BLaER1 (cell line): ENCODE results near the gene ADAD1.
"Not testable (repeated sequence)": the region's sequence is repeated elsewhere in the genome, so short reads cannot be mapped to it uniquely, and the experiment has no call there.

ENCODE experiments used
- H3K27ac ChIP-seq: shearing (Covaris generic); formaldehyde crosslinking; 2 replicates; pipeline ENCODE4 v1.8.1; 2022
- H3K27me3 ChIP-seq: shearing (Covaris generic); formaldehyde crosslinking; 2 replicates; pipeline ENCODE4 v1.8.1; 2022
- H3K36me3 ChIP-seq: shearing (Covaris generic); formaldehyde crosslinking; 2 replicates; pipeline ENCODE4 v1.8.1; 2022
- H3K4me1 ChIP-seq: shearing (Covaris generic); formaldehyde crosslinking; 2 replicates; pipeline ENCODE4 v1.8.1; 2022
- H3K4me2 ChIP-seq: shearing (Covaris generic); formaldehyde crosslinking; 2 replicates; pipeline ENCODE4 v1.8.1; 2022
- H3K4me3 ChIP-seq: shearing (Covaris generic); formaldehyde crosslinking; 2 replicates; pipeline ENCODE4 v1.8.1; 2022
- H3K9ac ChIP-seq: shearing (Covaris generic); formaldehyde crosslinking; 2 replicates; pipeline ENCODE4 v1.8.1; 2022
- H3K9me3 ChIP-seq: shearing (Covaris generic); formaldehyde crosslinking; 2 replicates; pipeline ENCODE4 v1.8.1; 2022
- H4K20me1 ChIP-seq: shearing (Covaris generic); formaldehyde crosslinking; 2 replicates; pipeline ENCODE4 v1.8.1; 2022
- Cebpa-rat ChIP-seq: shearing (Covaris generic); IDR thresholded peaks from 2 replicates; pipeline ENCODE4 v1.8.1; 2022

The ADAD1 gene

GRCh38 chr4:122378711-122379110 is at the start of gene ADAD1:
Gene ADAD1, plus strand, starts transcription at chr4:122379011. Its CDS starts 1,059 bp downstream, at chr4:122380070.
- Histone ChIP-seq H3K4me2 (no peak within 1 kb of the TSS), H3K9me3 (peaks cover 6% of the 10 kb centered on the region; the same call in 1 of the 2 replicates), H4K20me1 (no peaks in the 10 kb centered on the region), H3K9ac (no peak within 1 kb of the TSS), H3K4me1 (no peaks in the 10 kb centered on the region), H3K4me3 (no peak within 1 kb of the TSS), H3K27me3 (no peaks in the 10 kb centered on the region), H3K36me3 (no peaks in the 10 kb centered on the region), H3K27ac (no peak within 1 kb of the TSS)
- TF ChIP-seq Cebpa-rat: no peak

GRCh38 chr4:122329876-122330565 is 48.8 kb upstream of the ADAD1 start:
- Histone ChIP-seq H3K4me1 (no peaks in the 10 kb centered on the region), H3K4me2 (no peak overlapping the region), H3K36me3 (peaks cover 27% of the 10 kb centered on the region), H3K9ac (no peak overlapping the region), H3K4me3 (no peak overlapping the region), H3K27ac (no peak overlapping the region), H3K27me3 (no peaks in the 10 kb centered on the region), H4K20me1 (no peaks in the 10 kb centered on the region), H3K9me3 (no peaks in the 10 kb centered on the region)
- TF ChIP-seq Cebpa-rat: no peak

DNA sequence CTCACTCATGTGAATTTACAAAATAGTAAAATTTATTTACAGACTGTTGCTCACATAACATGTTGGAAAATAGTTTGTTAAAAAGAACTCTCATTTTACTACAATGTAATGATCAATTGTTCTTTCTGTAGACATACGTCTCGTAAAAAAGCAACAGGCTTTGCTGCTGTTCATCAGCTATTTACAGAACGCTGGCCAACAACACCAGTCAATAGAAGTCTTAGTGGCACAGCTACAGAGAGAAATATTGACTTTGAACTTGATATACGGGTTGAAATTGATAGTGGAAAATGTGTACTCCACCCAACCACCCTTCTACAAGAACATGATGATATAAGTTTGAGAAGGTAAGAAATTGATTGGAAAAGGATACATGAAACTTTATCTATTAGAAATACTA is 47.6 kb upstream of the ADAD1 start:
- H3K9me3 ChIP-seq: no peaks in the 10 kb centered on the region
- no peak overlapping the region for H3K27ac ChIP-seq
- no peaks in the 10 kb centered on the region for H4K20me1 ChIP-seq
- H3K9ac ChIP-seq: no peak overlapping the region
- peaks cover 39% of the 10 kb centered on the region for H3K36me3 ChIP-seq
- H3K4me3 ChIP-seq: no peak overlapping the region
- H3K27me3 ChIP-seq: no peaks in the 10 kb centered on the region
- H3K4me2 ChIP-seq: no peak overlapping the region
- H3K4me1 ChIP-seq: no peaks in the 10 kb centered on the region
- no peak for TF ChIP-seq Cebpa-rat

DNA sequence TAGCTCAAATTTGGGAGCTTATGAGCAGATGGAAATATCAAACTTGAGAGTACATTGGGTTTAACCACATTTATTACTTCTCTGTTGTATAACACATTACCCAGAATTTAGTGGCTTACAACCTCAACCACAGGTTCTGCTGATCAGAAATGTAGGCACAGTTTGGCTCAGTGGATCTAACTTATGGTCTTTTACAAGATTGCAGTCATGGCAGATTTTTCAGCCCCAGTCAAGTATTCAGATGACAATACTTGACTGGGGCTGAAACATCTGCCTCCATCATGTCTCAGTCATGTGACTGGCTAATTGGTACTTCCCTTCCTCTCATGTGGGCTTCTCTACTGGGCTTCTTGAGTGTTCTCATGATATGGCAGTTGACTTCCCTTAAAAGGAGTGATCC is 44.0 kb upstream of the ADAD1 start:
- no peak overlapping the region for H3K9ac ChIP-seq
- no peak overlapping the region for H3K4me2 ChIP-seq
- H4K20me1 ChIP-seq: no peaks in the 10 kb centered on the region
- H3K27ac ChIP-seq: no peak overlapping the region
- H3K9me3 ChIP-seq: no peaks in the 10 kb centered on the region
- no peaks in the 10 kb centered on the region for H3K4me1 ChIP-seq
- no peaks in the 10 kb centered on the region for H3K27me3 ChIP-seq
- H3K4me3 ChIP-seq: no peak overlapping the region
- TF ChIP-seq Cebpa-rat: no peak
- peaks cover 37% of the 10 kb centered on the region for H3K36me3 ChIP-seq

GRCh38 chr4:122341886-122342285 is 36.9 kb upstream of the ADAD1 start:
- no peaks in the 10 kb centered on the region for H3K9me3 ChIP-seq
- no peak overlapping the region for H3K4me3 ChIP-seq
- no peaks in the 10 kb centered on the region for H3K27me3 ChIP-seq
- H3K4me2 ChIP-seq: no peak overlapping the region
- H4K20me1 ChIP-seq: no peaks in the 10 kb centered on the region
- H3K4me1 ChIP-seq: no peaks in the 10 kb centered on the region
- no peak overlapping the region for H3K9ac ChIP-seq
- no peak for TF ChIP-seq Cebpa-rat
- H3K36me3 ChIP-seq: peaks cover 13% of the 10 kb centered on the region; the same call in 1 of the 2 replicates
- no peak overlapping the region for H3K27ac ChIP-seq

GRCh38 chr4:122346036-122346435 is 32.8 kb upstream of the ADAD1 start:
- Histone ChIP-seq H3K4me1 (no peaks in the 10 kb centered on the region), H3K9me3 (no peaks in the 10 kb centered on the region), H3K4me3 (no peak overlapping the region), H3K4me2 (no peak overlapping the region), H3K9ac (no peak overlapping the region), H3K27me3 (no peaks in the 10 kb centered on the region), H3K36me3 (peaks cover 42% of the 10 kb centered on the region), H4K20me1 (no peaks in the 10 kb centered on the region), H3K27ac (no peak overlapping the region)
- TF ChIP-seq Cebpa-rat: no peak

DNA sequence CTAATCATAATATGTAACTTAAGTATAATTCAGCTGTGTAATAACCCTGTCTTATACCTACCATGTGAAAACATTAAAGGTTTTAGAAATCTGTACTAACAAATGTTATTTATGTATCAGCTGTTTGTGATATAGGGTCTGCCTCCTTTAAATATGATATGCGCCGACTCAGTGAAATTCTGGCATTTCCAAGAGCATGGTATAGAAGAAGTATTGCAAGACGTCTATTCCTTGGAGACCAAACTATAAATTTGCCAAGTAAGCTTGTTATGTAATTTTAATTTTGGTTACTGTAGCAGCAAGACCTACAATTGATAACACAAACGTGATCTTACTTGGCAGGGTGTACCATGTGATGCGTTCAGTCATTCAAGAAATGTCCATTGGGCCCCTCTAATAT is 32.3 kb upstream of the ADAD1 start:
- no peaks in the 10 kb centered on the region for H3K4me1 ChIP-seq

DNA sequence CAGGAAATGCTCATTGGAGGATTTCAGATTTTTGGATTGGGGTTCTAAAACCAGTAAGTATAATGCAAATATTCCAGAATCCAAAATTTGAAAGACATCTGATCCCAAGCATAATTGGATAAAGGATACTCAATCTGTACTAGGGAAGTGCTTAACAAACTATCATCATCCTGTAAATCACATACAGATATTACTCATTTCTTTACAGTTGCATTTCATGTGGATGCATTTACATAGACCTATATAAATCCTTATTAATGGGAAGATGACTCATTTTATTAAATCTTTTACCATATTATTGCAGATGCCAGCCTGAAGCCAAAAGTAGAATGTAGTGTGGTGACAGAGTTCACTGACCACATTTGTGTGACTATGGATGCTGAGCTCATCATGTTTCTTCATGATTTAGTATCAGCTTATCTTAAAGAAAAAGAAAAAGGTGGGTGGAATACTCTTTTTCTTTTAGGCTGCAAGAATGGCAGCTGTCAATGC is 22.4 kb upstream of the ADAD1 start:
- H3K27ac ChIP-seq: no peak overlapping the region
- no peak overlapping the region for H3K4me2 ChIP-seq
- H3K4me3 ChIP-seq: no peak overlapping the region
- H4K20me1 ChIP-seq: no peaks in the 10 kb centered on the region
- no peak overlapping the region for H3K9ac ChIP-seq
- H3K4me1 ChIP-seq: no peaks in the 10 kb centered on the region
- H3K27me3 ChIP-seq: no peaks in the 10 kb centered on the region
- TF ChIP-seq Cebpa-rat: no peak
- H3K36me3 ChIP-seq: peaks cover 34% of the 10 kb centered on the region
- H3K9me3 ChIP-seq: no peaks in the 10 kb centered on the region

More for the DNA sequence above, 32.3 kb upstream of the ADAD1 start:
- no peak overlapping the region for H3K27ac ChIP-seq
- H3K9me3 ChIP-seq: no peaks in the 10 kb centered on the region
- H3K4me3 ChIP-seq: no peak overlapping the region
- no peak overlapping the region for H3K4me2 ChIP-seq
- peaks cover 42% of the 10 kb centered on the region for H3K36me3 ChIP-seq
- no peak overlapping the region for H3K9ac ChIP-seq
- no peaks in the 10 kb centered on the region for H4K20me1 ChIP-seq
- TF ChIP-seq Cebpa-rat: no peak
- no peaks in the 10 kb centered on the region for H3K27me3 ChIP-seq

DNA sequence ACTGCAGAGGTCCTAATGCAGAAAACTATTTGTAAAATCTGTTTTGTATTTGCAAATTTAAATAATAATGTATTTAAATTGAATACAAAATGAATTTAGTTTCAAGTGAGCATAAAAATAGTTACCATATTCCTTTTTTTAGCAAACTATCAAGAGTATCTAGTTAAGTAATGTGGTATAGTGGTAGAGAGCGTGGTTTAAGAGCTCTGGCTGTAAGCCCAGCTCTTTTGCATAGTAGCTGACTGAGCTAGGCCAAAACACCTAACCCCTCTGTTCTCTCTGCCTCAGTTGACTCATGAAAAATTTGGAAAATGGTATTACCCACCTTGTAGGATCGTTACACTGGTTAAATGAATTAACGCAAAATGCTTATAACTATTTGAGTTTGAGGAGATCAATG is 18.1 kb upstream of the ADAD1 start:
- Histone ChIP-seq H3K9me3 (0 out of 2 replicates have a peak, but pooled peaks cover 7% of the 10 kb centered on the region), H3K36me3 (peaks cover 15% of the 10 kb centered on the region), H3K27ac (no peak overlapping the region), H3K4me2 (no peak overlapping the region), H3K4me3 (no peak overlapping the region), H3K4me1 (no peaks in the 10 kb centered on the region), H3K9ac (no peak overlapping the region), H3K27me3 (no peaks in the 10 kb centered on the region), H4K20me1 (no peaks in the 10 kb centered on the region)
- TF ChIP-seq Cebpa-rat: no peak

DNA sequence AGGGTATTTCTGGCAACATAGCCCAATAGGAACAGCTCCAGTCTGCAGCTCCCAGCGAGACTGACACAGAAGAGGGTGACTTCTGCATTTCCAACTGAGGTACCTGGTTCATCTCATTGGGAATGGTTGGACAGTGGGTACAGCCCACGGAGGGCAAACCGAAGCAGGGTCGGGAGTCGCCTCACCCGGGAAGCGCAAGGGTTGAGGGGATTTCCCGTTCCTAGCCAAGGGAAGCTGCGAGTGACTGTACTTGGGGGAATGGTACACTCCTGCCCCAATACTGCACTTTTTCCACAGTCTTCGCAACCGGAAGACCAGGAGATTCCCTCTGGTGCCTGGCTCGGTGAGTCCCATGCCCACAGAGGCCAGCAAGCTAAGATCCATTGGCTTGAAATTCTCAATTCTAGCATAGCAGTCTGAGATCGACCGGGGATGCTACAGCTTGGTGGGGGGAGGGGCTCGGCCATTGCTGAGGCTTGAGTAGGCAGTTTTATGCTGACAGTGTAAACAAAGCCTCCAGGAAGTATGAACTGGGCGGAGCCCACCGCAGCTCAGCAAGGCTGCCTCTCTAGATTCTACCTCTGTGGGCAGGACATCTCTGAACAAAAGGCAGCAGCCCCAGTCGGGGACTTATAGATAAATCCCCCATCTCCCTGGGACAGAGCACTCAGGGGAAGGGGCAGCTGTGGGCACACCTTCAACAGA is 14.0 kb upstream of the ADAD1 start:
- no peaks in the 10 kb centered on the region for H4K20me1 ChIP-seq
- no peak overlapping the region for H3K4me2 ChIP-seq
- H3K9me3 ChIP-seq: 0 out of 2 replicates have a peak, but pooled peaks cover 14% of the 10 kb centered on the region
- H3K27ac ChIP-seq: no peak overlapping the region
- no peaks in the 10 kb centered on the region for H3K36me3 ChIP-seq
- H3K4me3 ChIP-seq: no peak overlapping the region
- no peak for TF ChIP-seq Cebpa-rat
- no peaks in the 10 kb centered on the region for H3K4me1 ChIP-seq
- no peaks in the 10 kb centered on the region for H3K27me3 ChIP-seq
- H3K9ac ChIP-seq: no peak overlapping the region

DNA sequence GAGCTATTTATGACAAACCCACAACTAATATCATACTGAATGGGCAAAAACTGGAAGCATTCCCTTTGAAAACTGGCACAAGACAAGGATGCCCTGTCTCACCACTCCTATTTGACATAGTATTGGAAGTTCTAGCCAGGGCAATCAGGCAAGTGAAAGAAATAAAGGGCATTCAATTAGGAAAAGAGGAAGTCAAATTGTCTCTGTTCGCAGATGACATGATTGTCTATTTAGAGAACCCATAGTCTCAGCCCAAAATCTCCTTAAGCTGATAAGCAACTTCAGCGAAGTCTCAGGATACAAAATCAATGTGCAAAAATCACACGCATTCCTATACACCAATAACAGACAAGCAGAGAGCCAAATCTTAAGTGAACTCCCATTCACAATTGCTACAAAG is 10.0 kb upstream of the ADAD1 start:
- H3K27me3 ChIP-seq, H3K4me3 ChIP-seq, H3K4me1 ChIP-seq, H3K36me3 ChIP-seq, H3K9ac ChIP-seq, H4K20me1 ChIP-seq, H3K27ac ChIP-seq, H3K4me2 ChIP-seq: not testable (repeated sequence)
- H3K9me3 ChIP-seq: 0 out of 2 replicates have a peak, but pooled peaks cover 14% of the 10 kb centered on the region
